Astrocyte (in vitro differentiated cells and primary cell): ENCODE data around the gene GALNT2. TPM values are rescaled to one million over a fixed set of nuclear protein-coding genes. Genes with fewer than 3 reads are reported as not detected.
A peak's percentile ranks its signal among the peaks of the same experiment; 100 is the strongest.

Experiments used
- DNase-seq: peaks from one replicate; pipeline ENCODE4 v3.0.0-alpha.2; 2010; ENCODE audit warnings: low read depth
- FAIRE-seq: peaks from 2 replicates; lab custom pipeline; 2011; peaks lifted over from hg19 to GRCh38; lab: Jason Lieb, UNC
- H2AFZ ChIP-seq: 2 replicates; pipeline ENCODE4 v1.6.0; 2012; ENCODE audit warnings: low read depth, low read length, inconsistent platforms
- H3K27ac ChIP-seq: 2 replicates; pipeline ENCODE4 v1.5.1; 2011; ENCODE audit warnings: low read depth, low read length, inconsistent platforms
- H3K27me3 ChIP-seq: 2 replicates; pipeline ENCODE4 v1.6.0; 2011; ENCODE audit warnings: low read length, inconsistent platforms; ENCODE audit not compliant: insufficient read depth
- H3K36me3 ChIP-seq: 2 replicates; pipeline ENCODE4 v1.5.1; 2011; ENCODE audit warnings: low read length, inconsistent platforms; ENCODE audit not compliant: insufficient read depth
- H3K4me1 ChIP-seq: 2 replicates; pipeline ENCODE4 v1.5.1; 2011; ENCODE audit warnings: low read length, inconsistent platforms; ENCODE audit not compliant: insufficient read depth
- H3K4me2 ChIP-seq: 2 replicates; pipeline ENCODE4 v1.6.0; 2012; ENCODE audit warnings: low read length, inconsistent platforms
- H3K4me3 ChIP-seq: 2 replicates; pipeline ENCODE4 v1.5.1; 2011; ENCODE audit warnings: low read depth, mild to moderate bottlenecking, low read length, inconsistent platforms; ENCODE audit not compliant: insufficient read depth
- H3K79me2 ChIP-seq: 2 replicates; pipeline ENCODE4 v1.6.0; 2012; ENCODE audit warnings: mild to moderate bottlenecking, low read length, inconsistent platforms; ENCODE audit not compliant: insufficient read depth
- H3K9ac ChIP-seq: 2 replicates; pipeline ENCODE4 v1.6.0; 2012; ENCODE audit warnings: mild to moderate bottlenecking, low read length, inconsistent platforms
- H3K9me3 ChIP-seq: 2 replicates; pipeline ENCODE4 v1.5.1; 2012; ENCODE audit warnings: low read depth, mild to moderate bottlenecking, low read length, inconsistent platforms; ENCODE audit not compliant: insufficient read depth
- H4K20me1 ChIP-seq: 2 replicates; pipeline ENCODE4 v1.6.0; 2012; ENCODE audit warnings: low read length, inconsistent platforms; ENCODE audit not compliant: insufficient read depth
- H3K27ac Mint-ChIP-seq: one replicate; pipeline ENCODE4 v1.8.0; 2021; ENCODE audit warnings: mild to moderate bottlenecking, mixed read lengths; ENCODE audit not compliant: unreplicated experiment
- H3K27me3 Mint-ChIP-seq: one replicate; pipeline ENCODE4 v1.8.0; 2021; ENCODE audit warnings: low read depth, mixed read lengths; ENCODE audit not compliant: unreplicated experiment
- H3K36me3 Mint-ChIP-seq: one replicate; pipeline ENCODE4 v1.8.0; 2021; ENCODE audit warnings: low read depth, mixed read lengths; ENCODE audit not compliant: unreplicated experiment
- H3K4me1 Mint-ChIP-seq: one replicate; pipeline ENCODE4 v1.8.0; 2021; ENCODE audit warnings: low read depth, mixed read lengths; ENCODE audit not compliant: unreplicated experiment
- H3K4me3 Mint-ChIP-seq: one replicate; pipeline ENCODE4 v1.8.0; 2021; ENCODE audit warnings: mild to moderate bottlenecking, moderate library complexity, mixed read lengths; ENCODE audit not compliant: unreplicated experiment
- H3K9me3 Mint-ChIP-seq: one replicate; pipeline ENCODE4 v1.8.0; 2021; ENCODE audit warnings: mild to moderate bottlenecking, mixed read lengths; ENCODE audit not compliant: unreplicated experiment
- CTCF ChIP-seq: IDR thresholded peaks from 2 replicates; pipeline ENCODE4 v1.5.1; 2011; ENCODE audit warnings: low read depth, mild to moderate bottlenecking, inconsistent platforms, low read length, moderate library complexity; ENCODE audit not compliant: insufficient read depth
- EZH2 ChIP-seq: IDR thresholded peaks from 2 replicates; pipeline ENCODE4 v1.6.1; 2012; ENCODE audit warnings: mild to moderate bottlenecking, low read length, inconsistent platforms; ENCODE audit not compliant: insufficient read depth
- total RNA-seq: library from RNA; stranded (reverse); gene quantifications from 2 replicates; pipeline ENCODE4 v1.2.1, GENCODE V29; 2021

GALNT2 gene
- total RNA-seq, 1 donor from 2014 or later: 507 TPM

GRCh38 chr1:230174471-230175162 is 107.6 kb downstream of the GALNT2 start:
- Histone ChIP-seq H4K20me1 (peaks cover 70% of the 10 kb centered on the region), H3K36me3 (peaks cover 4% of the 10 kb centered on the region), H3K4me1 (peaks cover 27% of the 10 kb centered on the region), H3K9ac (no peak overlapping the region), H3K27ac (no peak overlapping the region), H2AFZ (no peak overlapping the region), H3K9me3 (no peaks in the 10 kb centered on the region), H3K79me2 (peaks cover 70% of the 10 kb centered on the region), H3K4me2 (no peak overlapping the region), H3K27me3 (no peaks in the 10 kb centered on the region), H3K4me3 (no peak overlapping the region)
- TF ChIP-seq EZH2 (no peak), CTCF (no peak)
- H3K36me3 Mint-ChIP-seq: peaks cover 20% of the 10 kb centered on the region
- H3K9me3 Mint-ChIP-seq: no peaks in the 10 kb centered on the region
- no peak for FAIRE-seq
- H3K27ac Mint-ChIP-seq: no peak overlapping the region
- H3K4me1 Mint-ChIP-seq: peaks cover 68% of the 10 kb centered on the region
- H3K27me3 Mint-ChIP-seq: no peaks in the 10 kb centered on the region
- DNase-seq: no peak
- H3K4me3 Mint-ChIP-seq: no peak overlapping the region

- H3K27ac ChIP-seq: no peak overlapping the region
- H3K4me1 ChIP-seq: peaks cover 22% of the 10 kb centered on the region
- Mint-ChIP-seq H3K4me3 (no peak overlapping the region), H3K4me1 (peaks cover 62% of the 10 kb centered on the region), H3K36me3 (peaks cover 22% of the 10 kb centered on the region), H3K27me3 (no peaks in the 10 kb centered on the region), H3K27ac (peak overlapping the region; percentile 26), H3K9me3 (no peaks in the 10 kb centered on the region)
- H2AFZ ChIP-seq: no peak overlapping the region
- no peaks in the 10 kb centered on the region for H3K27me3 ChIP-seq
- FAIRE-seq (no peak), DNase-seq (no peak)
- H3K79me2 ChIP-seq: peaks cover 65% of the 10 kb centered on the region
- TF ChIP-seq EZH2: no peak
- TF ChIP-seq CTCF: no peak
- no peaks in the 10 kb centered on the region for H3K9me3 ChIP-seq
- H3K4me3 ChIP-seq: no peak overlapping the region
- H4K20me1 ChIP-seq: peaks cover 64% of the 10 kb centered on the region
- H3K4me2 ChIP-seq: no peak overlapping the region
- peaks cover 4% of the 10 kb centered on the region for H3K36me3 ChIP-seq
- H3K9ac ChIP-seq: no peak overlapping the region
Measured at GRCh38 chr1:230175163-230175747, 108.2 kb downstream of the GALNT2 start.

- no peak overlapping the region for H3K27ac ChIP-seq
- H3K9me3 ChIP-seq: no peaks in the 10 kb centered on the region
- H4K20me1 ChIP-seq: peaks cover 60% of the 10 kb centered on the region
- H3K27me3 ChIP-seq: no peaks in the 10 kb centered on the region
- peaks cover 56% of the 10 kb centered on the region for H3K4me1 Mint-ChIP-seq
- H3K9me3 Mint-ChIP-seq: no peaks in the 10 kb centered on the region
- peaks cover 21% of the 10 kb centered on the region for H3K36me3 Mint-ChIP-seq
- H3K36me3 ChIP-seq: peaks cover 4% of the 10 kb centered on the region
- H3K79me2 ChIP-seq: peaks cover 63% of the 10 kb centered on the region
- FAIRE-seq (no peak), DNase-seq (no peak)
- peaks cover 20% of the 10 kb centered on the region for H3K4me1 ChIP-seq
- no peak overlapping the region for H3K9ac ChIP-seq
- H2AFZ ChIP-seq: no peak overlapping the region
- H3K27me3 Mint-ChIP-seq: no peaks in the 10 kb centered on the region
- no peak overlapping the region for H3K27ac Mint-ChIP-seq
- no peak overlapping the region for H3K4me3 Mint-ChIP-seq
- no peak overlapping the region for H3K4me3 ChIP-seq
- TF ChIP-seq CTCF: no peak
- no peak overlapping the region for H3K4me2 ChIP-seq
Measured at GRCh38 chr1:230175839-230176238, 108.8 kb downstream of the GALNT2 start.
